ENCODE measurements around the gene KMT5B.
A peak's percentile ranks its signal among the peaks of the same experiment; 100 is the strongest.

GRCh38 chr11:68146010-68146540 is 67.0 kb downstream of the KMT5B start:
- TF ChIP-seq CTCF (IDR thresholded peaks at IDR 0.05) (no peak), POLR2A (IDR thresholded peaks at IDR 0.05) (no peak), POLR2AphosphoS5 (IDR thresholded peaks at IDR 0.05) (peak; percentile 19 to 60 (median 26))
